C4-2B (cell line): ENCODE data around the gene TCN2.

Experiments used
- CTCF ChIP-seq: fragments of 450-650 bp; conservative IDR thresholded peaks from 2 replicates; pipeline ENCODE4 v1.5.1; 2017; ENCODE audit warnings: mild to moderate bottlenecking
- ZFX ChIP-seq: fragments of 450-650 bp; IDR thresholded peaks from 2 replicates; pipeline ENCODE4 v1.6.1; 2017

- no peak for TF ChIP-seq CTCF
- no peak for TF ChIP-seq ZFX
These were observed 7.9 kb downstream of the TCN2 start for GRCh38 chr22:30614879-30615278.
